HCT116 (cell line): Measurements from ENCODE around the gene ADRA1B.

Source experiments
- CBX3 ChIP-seq: IDR thresholded peaks from 2 replicates; pipeline ENCODE4 v1.6.1; 2012; ENCODE audit warnings: low read depth
- CEBPB ChIP-seq: IDR thresholded peaks from 2 replicates; pipeline ENCODE4 v1.6.1; 2012; ENCODE audit warnings: low read depth
- CTCF ChIP-seq, 3 experiments: fragments of 200-600 bp in 1 of 3; sonication (generic) in 1 of 3; IDR thresholded peaks in 2 of 3; conservative IDR thresholded peaks in 1 of 3; 2 replicates each; pipeline ENCODE4 v1.5.1; 2012 to 2017; ENCODE audit warnings: low read depth in 2 of 3, low read length in 2 of 3, antibody characterized with exemption in 1 of 3, borderline replicate concordance in 1 of 3, control low read depth in 1 of 3, mild to moderate bottlenecking in 1 of 3, mixed read lengths in 1 of 3, mixed run types in 1 of 3, moderate library complexity in 1 of 3; ENCODE audit not compliant: insufficient read depth in 1 of 3
- EZH2 ChIP-seq: fragments of 200-600 bp; sonication (generic); IDR thresholded peaks from 2 replicates; pipeline ENCODE4 v1.6.1; 2017; ENCODE audit warnings: antibody characterized with exemption, mixed run types
- POLR2A ChIP-seq: IDR thresholded peaks from 2 replicates; pipeline ENCODE4 v1.7.0; 2011; ENCODE audit warnings: borderline replicate concordance; ENCODE audit not compliant: insufficient read depth, insufficient read length; ENCODE audit errors: extremely low read depth
- POLR2AphosphoS5 ChIP-seq: IDR thresholded peaks from 2 replicates; pipeline ENCODE4 v1.6.1; 2011; ENCODE audit warnings: mild to moderate bottlenecking, low read depth, low read length, moderate library complexity
- SIN3A ChIP-seq: IDR thresholded peaks from 2 replicates; pipeline ENCODE4 v1.6.1; 2012; ENCODE audit warnings: low read depth
- ZFX ChIP-seq: fragments of 450-650 bp; IDR thresholded peaks from 2 replicates; pipeline ENCODE4 v1.6.1; 2017

- no peak for TF ChIP-seq CTCF (IDR thresholded peaks at IDR 0.05 in 2 of 3, conservative IDR thresholded peaks at IDR 0.05 in 1 of 3; ENCODE audit: borderline replicate concordance in 1 of 3, insufficient read depth in 1 of 3, low read depth in 2 of 3, low read length in 2 of 3)
- TF ChIP-seq CEBPB: no peak
- TF ChIP-seq POLR2AphosphoS5: no peak
- TF ChIP-seq ZFX: no peak
- TF ChIP-seq SIN3A: no peak
- TF ChIP-seq POLR2A: no peak
- no peak for TF ChIP-seq CBX3
- no peak for TF ChIP-seq EZH2
Measured at GRCh38 chr5:159971514-159971913, 55.2 kb downstream of the ADRA1B start.
